SW480 (cell line): ENCODE measurements around the gene L1TD1.
A peak's percentile ranks its signal among the peaks of the same experiment; 100 is the strongest.
"Not testable (repeated sequence)": the region's sequence is repeated elsewhere in the genome, so short reads cannot be mapped to it uniquely, and the experiment has no call there.

ENCODE experiments used
- DNase-seq: peaks from one replicate; pipeline ENCODE4 v3.0.0-alpha.2; 2016; ENCODE audit warnings: low spot score

L1TD1 gene

DNA sequence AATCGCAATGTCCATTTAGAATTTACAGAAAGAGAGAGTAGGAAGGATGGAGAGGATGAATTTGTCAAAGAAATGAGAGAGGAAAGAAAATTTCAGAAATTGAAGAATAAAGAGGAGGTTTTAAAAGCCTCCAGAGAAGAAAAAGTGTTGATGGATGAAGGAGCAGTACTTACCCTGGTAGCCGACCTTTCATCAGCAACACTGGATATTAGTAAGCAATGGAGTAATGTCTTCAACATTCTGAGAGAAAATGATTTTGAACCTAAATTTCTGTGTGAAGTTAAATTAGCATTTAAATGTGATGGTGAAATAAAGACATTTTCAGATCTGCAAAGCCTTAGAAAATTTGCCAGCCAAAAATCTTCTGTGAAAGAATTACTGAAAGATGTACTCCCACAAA lies 12.5 kb downstream of the L1TD1 start:
- DNase-seq = no peak

DNA sequence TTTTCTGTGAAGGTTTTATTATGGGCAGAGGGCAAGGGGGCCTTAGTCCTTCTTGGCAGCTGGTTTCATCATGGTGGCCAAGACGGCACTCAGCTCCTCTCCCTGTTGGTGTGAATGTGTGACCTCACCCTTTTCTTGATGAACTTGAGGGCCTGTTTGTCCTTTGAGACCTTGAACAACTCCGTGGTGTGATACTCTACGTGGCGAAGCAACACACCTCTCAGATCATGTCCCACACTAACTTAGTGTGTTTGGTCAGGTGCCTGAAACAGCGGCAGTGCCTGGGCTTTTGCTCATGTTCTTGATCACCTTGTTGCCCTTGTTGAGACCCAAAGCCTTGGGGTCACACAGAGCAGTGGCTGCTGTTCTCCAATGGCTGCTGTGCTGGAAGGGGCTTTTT lies 13.4 kb downstream of the L1TD1 start:
- no peak for DNase-seq

DNA sequence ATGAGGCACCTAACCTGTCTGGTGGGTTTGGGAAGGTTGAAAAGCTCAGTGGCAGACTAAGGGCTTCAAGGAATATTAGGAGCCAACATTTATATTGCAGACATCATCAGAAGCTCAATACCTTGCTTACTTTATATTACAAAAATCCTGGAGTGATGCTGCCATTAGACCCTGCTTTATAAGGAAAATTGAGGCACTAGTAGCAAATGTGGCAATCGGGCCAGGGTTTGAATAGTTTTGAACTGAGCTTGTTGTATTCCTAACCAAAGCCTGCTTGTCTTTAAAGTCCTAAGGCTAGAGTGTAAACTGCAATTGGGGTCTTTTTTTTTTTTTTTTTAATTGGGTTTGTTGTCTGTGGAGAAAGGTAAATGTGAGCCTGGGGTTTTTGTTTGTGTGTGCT lies 14.3 kb downstream of the L1TD1 start:
- DNase-seq = no peak

DNA sequence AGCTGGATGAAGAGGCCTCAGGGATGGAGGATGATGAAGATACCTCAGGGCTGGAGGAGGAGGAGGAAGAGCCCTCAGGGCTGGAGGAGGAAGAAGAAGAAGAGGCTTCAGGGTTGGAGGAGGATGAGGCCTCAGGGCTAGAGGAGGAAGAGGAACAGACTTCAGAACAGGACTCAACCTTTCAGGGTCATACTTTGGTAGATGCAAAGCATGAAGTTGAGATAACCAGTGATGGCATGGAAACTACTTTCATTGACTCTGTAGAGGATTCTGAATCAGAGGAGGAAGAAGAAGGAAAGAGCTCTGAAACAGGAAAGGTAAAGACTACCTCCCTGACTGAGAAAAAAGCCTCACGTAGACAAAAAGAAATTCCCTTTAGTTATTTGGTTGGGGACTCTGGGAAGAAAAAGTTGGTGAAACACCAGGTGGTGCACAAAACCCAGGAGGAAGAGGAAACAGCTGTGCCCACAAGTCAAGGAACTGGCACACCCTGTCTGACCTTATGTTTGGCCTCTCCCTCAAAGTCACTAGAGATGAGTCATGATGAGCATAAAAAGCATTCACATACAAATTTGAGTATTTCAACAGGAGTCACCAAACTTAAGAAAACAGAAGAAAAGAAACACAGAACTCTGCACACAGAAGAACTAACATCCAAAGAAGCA lies 15.4 kb downstream of the L1TD1 start:
- DNase-seq = no peak

DNA sequence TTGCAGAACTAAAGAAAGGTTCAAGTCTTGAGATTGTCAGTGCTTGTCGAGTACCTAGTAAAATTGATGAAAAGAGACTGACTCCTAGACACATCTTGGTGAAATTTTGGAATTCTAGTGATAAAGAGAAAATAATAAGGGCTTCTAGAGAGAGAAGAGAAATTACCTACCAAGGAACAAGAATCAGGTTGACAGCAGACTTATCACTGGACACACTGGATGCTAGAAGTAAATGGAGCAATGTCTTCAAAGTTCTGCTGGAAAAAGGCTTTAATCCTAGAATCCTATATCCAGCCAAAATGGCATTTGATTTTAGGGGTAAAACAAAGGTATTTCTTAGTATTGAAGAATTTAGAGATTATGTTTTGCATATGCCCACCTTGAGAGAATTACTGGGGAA lies 16.3 kb downstream of the L1TD1 start:
- no peak for DNase-seq

DNA sequence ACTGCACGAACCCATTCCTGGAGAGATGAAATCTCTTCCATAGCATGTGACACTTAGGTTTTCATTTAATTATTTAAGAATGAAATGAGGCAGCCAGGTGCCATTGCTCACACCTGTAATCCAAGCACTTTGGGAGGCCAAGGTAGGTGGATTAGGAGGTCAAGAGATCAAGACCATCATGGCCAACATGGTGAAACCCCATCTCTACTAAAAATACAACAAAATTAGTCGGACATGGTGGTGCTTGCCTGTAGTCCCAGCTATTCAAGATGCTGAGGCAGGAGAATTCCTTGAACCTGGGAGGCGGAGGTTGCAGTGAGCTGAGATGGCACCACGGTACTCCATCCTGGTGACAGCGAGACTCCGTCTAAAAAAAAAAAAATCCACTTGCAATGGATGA lies 17.8 kb downstream of the L1TD1 start:
- DNase-seq = no peak

DNA sequence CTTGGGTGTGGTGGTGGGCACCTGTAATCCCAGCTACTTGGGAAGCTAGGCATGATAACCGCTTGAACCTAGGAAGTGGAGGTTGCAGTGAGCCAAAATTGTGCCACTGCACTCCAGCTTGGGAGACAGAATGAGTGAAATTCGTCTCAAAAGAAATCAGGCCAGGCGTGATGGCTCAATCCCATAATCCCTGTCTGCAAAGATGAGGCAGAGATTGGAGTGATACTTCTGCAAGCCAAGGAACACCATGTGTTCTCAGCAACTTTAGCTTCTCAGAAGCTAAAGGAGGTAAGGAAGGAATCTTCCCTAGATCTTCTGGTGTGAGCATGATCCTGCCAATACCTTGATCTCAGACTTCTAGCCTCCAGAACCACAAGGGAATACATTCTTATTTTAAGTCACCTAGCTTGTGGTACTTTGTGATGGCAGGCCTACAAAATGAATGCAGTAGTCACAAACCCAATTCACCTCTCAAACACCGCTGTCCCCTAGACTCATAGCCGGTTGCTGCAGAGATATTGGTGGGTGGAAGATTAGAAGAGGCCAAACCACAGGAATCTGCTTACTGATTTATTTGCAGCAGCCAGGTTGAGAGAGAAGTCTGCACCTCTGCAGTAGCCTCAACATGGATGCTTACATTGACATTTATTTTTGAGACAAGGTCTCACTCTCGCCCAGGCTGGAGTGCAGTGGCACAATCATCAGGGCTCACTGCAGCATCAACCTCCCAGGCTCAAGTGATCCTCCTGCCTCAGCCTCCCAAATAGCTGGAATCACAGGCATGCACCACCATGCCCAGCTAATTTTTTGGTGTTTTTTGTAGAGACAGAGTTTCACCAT lies 18.6 kb downstream of the L1TD1 start:
- peak; percentile 33 for DNase-seq

DNA sequence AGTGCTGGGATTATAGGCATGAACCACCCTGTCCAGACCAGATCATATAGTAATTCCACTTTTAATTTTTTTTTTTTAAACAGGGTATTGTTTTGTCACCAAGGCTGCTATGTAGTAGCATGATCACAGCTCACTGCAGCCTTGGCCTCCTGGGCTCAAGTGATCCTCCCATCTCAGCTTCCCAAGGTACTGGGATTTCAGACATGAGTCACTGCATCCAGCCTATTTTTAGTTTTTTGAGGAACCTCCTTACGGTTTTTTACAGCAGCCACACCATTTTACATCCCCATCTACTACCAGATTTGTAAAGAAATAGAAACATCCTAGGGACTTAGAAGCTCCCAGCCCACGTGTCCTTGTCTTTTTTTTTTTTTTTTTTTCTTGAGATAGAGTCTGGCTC lies 24.0 kb downstream of the L1TD1 start:
- no peak for DNase-seq

DNA sequence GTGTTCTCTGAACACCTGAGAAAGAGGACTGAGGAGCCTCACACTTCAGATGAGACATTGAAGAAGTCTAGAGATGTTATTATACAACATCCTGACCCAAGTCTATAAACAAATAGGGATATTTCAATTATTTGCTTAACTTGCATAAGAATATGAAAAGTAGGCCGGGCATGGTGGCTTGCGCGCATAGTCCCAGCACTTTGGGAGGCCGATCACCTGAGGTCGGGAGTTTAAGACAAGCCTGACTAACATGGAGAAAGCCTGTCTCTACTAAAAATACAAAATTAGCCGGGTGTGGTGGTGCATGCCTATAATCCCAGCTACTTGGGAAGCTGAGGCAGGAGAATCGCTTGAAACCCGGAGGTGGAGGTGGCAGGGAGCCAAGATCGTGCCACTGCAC lies 25.8 kb downstream of the L1TD1 start:
- not testable (repeated sequence) for DNase-seq

DNA sequence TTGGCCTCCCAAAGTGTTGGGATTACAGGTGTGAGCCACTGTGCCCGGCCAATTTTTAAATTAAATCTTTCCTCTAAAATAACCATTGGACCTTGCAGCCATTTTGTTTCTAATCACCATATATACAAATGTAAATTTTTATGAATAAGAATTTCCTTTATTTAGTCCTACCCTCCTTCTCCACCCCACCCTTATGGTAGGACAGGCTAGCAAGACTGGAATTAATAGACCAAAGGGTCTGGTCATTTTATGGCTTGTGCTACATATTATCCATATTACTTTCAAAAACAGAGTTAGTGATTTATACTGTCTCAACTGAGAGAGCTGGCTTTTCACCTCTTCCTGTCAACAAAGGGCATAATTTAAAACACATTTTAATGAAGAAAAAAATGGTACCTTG lies 26.5 kb downstream of the L1TD1 start:
- DNase-seq = no peak

DNA sequence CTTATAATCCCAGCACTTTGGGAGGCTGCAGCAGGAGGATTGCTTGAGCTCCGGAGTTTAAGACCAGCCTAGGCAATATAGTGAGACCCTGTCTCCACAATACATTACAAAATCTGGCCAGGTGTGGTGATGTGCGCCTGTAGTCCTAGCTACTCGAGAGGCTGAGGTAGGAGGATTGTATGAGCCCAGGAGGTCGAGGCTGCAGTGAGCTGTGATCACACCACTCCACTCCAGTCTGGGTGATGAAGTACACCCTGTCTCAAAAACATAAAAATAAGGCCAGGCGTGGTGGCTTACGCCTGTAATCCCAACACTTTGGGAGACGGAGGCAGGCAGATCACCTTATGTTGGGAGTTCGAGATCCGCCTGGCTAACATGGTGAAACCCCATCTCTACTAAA lies 27.7 kb downstream of the L1TD1 start:
- no peak for DNase-seq

DNA sequence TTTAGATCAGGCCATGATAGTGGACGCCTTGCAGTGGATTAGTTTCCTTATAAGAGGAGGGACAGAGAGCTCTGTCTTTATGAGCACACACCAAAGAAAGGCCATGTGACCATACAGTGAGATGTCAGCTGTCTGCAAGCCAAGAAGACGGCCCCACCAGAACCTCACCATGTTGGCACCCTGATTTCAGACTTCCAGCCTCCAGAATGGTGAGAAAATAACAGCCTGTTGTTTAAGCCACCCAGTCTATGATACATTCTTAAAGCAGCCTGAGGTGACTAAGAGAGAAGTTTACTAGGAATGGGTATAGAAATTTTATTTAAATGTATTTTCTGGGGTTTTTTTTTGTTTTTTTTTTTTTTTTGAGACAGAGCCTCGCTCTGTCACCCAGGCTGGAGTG lies 29.5 kb downstream of the L1TD1 start:
- no peak for DNase-seq

DNA sequence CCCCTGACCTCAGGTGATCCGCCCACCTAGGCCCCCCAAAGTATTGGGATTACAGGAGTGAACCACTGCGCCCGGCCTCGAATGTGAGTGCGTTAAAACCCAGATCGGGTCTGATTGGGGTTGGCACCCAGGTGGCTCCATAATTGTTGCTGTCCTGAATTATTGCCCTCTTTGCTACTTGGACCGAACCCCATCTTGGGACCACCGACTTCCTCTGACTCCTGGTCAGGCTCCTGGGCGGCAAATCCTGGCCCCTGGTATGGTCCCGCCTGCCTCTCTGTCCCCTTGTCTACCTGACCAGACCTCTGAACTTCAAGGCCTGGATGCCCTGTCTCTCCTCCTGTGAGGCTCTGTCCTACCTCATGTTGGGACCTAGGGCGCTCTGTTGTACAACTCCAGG lies 32.8 kb downstream of the L1TD1 start:
- DNase-seq = no peak

DNA sequence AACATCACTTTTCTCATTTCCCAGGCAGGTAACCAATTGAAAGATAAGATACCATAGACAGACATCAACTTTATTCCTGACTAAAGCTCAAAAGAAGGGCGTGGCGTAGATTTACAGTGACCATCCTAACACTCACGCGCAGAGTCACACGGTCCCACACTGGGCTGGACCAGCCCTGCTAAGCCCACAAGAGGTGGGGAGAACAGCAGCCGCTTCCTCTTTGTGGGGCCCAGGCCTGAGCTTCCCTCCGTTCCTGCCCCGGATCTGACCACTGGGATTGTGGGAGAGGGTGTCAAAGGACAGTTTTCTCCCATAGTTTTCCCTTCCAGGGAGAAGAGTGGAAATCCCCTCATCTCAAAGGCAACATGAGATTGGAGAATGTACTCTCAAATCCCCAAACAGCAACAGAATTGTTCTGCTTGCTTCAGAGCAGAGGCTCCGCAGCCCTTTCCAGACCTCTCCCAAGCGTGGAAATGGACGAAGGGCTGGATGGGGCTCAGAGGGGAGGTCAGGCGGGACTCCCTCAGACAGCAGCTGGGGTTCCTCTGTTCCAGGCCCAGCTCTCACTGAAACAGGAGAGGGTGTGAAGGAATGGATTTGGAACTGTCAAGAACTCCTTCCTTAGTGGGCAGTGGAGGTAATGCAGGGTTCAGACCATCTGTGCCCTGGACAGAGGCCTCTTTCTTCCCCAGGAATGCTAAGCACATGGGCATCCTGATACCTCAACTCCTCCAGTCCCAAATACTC lies 33.7 kb downstream of the L1TD1 start:
- DNase-seq = no peak

DNA sequence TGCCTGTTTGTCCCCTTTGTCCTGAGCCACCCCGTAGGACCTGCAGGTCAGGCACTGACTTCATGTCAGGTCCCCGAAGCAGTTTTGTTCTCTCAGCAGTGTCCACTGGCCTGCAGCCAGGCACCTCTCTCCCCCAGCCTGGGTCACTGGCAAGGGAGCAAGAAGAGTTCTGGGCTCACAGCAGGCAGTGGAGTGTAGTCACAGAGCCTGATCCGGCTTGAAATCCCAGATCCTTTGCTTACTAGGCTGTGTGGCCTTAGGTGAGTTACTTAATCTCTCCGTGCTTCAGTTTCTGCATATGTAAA lies 34.2 kb downstream of the L1TD1 start:
- no peak for DNase-seq

DNA sequence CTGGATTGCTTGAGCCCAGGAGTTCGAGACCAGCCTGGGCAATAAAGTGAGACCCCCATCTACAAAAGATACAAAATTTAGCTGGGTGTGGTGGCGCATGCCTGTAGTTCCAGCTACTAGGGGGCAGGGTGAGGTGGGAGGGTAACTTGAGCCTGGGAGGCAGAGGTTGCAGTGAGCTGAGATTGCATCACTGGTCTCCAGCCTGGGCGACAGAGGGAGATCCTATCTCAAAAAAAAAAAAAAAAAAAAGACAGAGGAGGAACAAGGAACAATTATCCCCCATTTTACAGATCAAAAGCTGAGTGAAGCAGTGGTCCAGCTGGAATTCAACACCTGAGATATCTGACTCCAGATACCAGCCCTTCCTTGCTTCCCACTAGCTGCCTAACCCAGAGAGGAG lies 34.8 kb downstream of the L1TD1 start:
- DNase-seq = no peak

DNA sequence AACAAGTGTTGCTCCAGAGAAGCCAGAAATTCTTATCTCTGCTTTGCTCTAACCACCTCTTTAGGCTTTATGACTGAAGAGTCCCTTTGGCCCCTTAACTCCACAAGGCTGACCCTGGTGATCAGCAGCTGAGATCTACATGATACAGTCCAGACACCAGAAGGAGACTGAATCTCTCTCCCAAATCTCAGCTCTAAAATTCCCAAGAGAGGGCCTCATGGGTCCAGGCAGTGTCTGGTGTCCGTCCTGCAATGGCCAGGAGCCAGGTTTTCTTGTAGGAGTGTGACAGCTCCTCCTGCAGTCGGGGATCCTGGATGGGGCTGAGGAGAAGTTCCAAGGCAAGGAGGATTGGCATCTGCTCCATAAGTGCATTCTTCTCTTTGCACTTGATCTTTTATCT lies 35.3 kb downstream of the L1TD1 start:
- no peak for DNase-seq

DNA sequence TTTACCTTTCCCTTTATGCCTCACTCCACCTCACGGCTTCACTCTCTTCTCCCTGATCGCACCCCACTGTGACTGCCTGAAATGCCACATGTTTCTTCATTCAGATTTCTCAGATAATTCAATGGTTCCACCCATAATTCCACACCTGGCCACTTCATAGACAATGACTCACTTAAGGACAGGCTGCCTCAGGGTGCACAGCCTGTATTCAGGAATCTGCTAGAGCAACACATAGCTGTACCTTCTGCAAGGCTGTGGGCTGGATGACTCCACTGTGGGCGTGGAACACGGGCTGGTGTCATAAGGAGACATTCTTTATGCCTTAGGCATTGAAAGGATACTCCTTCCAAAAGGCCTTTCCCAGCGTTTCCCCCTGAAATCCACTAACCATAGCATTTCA lies 36.1 kb downstream of the L1TD1 start:
- peak; percentile 83 for DNase-seq

DNA sequence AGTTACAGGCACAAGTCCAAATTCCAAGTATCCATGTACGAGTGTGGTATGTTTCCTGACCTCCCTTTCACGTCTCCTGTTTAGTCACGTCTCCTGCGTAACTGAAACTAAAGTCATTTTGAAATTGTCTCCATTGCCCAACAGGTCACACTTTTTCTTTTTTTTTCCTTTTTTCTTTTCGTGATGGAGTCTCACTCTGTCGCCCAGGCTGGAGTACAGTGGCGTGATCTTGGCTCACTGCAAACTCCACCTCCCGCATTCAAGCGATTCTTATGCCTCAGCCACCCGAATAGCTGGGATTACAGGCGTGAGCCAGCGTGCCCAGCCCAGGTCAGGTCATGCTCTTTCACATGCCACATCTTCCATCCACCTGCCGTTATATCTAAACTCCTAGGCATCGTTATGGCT lies 38.2 kb downstream of the L1TD1 start:
- no peak for DNase-seq

DNA sequence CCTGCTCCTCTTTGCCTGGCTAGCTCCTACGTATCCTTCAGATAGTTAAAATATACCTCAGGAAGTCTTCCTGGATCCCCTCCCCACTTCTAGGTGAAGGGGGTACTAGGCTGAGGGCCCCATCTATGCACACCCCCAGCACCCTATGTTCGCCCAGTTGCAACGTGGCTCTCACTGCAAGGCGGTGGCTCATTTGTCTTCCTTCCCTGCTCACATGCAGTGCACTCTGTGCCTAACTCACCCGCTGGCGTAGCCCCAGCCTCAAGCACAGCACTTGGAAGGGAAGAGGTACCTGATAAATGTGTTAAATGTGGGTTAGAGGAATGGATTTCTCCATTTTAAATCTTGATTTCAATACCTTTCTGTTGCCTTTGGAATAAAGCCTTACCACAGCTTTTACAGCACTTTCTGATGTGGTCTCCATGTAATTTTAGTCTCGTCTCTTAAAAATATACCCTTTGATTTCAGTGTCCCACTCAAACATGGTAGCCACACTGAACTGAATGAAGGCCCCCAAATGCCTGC lies 39.3 kb downstream of the L1TD1 start:
- DNase-seq = no peak

DNA sequence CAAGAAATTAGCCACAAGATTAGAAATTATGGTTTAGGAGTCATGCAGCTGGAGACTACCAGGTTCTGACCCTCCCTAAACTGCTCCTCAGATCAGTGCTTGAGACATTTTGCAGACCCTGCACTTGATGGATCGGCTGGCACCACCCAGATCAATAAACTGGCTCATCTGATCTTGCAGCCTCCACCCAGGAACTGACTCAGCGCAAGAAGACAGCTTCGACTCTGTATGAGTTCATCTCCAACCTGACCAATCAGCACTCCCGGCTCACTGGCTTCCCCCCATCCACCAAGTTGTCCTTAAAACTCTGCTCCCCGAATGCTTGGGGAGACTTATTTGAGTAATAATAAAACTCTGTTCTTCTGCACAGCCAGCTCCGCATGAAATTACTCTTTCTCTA lies 40.0 kb downstream of the L1TD1 start:
- DNase-seq = no peak

DNA sequence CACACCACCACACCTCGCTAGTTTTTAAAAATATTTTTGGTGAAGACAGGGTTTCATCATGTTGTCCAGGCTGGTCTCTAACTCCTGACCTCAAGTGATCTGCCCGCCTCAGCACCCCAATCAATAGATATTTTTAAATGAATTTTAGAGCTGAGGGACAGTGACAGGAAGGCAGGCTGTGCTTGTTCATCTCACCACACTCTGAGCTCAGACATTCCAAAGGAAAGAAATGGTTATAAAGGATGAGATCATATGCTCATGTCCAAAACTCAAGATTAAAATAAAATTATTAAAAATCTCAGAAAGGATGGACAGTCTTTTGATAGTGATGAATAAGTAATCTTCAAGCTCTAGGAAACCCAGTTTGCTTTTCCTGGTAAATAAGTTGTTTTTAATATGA lies 40.9 kb downstream of the L1TD1 start:
- no peak for DNase-seq

DNA sequence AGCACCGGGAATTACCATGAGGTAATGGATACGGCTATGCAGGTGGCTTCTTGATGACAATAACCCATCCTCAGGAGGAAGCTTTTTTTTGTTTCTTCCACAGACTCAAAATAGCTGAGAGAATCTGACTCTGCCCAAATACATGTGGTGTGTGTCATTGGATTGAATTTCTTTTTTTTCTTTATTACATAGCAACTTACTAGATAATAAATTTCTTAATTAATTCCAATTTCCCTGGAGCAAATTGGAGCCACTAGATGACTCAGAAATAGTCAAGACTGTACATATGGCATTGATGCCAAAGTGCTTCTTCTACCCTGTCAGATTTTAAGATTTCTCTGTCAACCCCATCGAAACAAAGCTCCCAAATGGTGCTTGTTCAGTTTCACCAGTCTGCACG lies 42.7 kb downstream of the L1TD1 start:
- no peak for DNase-seq
